ENCODE data around the gene PRUNE2. TPM values are rescaled to one million over a fixed set of nuclear protein-coding genes. Genes with fewer than 3 reads are reported as not detected.

PRUNE2 gene
- total RNA-seq, 1 donor from 2014 or later: 6.7 TPM

DNA sequence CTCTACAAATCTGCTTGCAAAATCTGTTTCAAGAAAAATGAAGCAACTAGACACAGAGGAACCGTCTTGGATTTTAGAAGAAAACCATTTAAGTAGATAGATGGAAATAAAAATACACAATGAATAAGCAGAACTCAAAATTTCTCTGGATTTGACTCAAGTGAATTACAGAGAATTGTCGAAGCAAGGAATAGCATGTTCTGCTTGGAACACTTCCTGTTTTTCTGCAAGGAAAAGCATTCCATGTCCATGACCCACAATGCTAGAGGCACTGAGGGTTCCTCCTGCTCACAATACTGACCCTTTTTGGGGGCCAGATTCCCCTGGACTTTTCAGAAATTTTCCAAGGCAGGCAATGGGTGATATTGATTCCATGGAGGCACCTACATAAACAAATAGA is 29.8 kb downstream of the PRUNE2 start:
- no peaks in the 10 kb centered on the region for H3K36me3 Mint-ChIP-seq (ENCODE audit: low read depth, unreplicated experiment)
- H3K9me3 Mint-ChIP-seq (ENCODE audit: unreplicated experiment): no peaks in the 10 kb centered on the region
- no peak overlapping the region for H3K27ac Mint-ChIP-seq (ENCODE audit: unreplicated experiment)
- H3K4me3 Mint-ChIP-seq (ENCODE audit: unreplicated experiment): no peak overlapping the region
- peaks cover 3% of the 10 kb centered on the region for H3K4me1 Mint-ChIP-seq (ENCODE audit: unreplicated experiment)
- H3K27me3 Mint-ChIP-seq (ENCODE audit: unreplicated experiment): no peaks in the 10 kb centered on the region
- DNase-seq (ENCODE audit: low spot score): no peak
- TF ChIP-seq, protein P1, sequence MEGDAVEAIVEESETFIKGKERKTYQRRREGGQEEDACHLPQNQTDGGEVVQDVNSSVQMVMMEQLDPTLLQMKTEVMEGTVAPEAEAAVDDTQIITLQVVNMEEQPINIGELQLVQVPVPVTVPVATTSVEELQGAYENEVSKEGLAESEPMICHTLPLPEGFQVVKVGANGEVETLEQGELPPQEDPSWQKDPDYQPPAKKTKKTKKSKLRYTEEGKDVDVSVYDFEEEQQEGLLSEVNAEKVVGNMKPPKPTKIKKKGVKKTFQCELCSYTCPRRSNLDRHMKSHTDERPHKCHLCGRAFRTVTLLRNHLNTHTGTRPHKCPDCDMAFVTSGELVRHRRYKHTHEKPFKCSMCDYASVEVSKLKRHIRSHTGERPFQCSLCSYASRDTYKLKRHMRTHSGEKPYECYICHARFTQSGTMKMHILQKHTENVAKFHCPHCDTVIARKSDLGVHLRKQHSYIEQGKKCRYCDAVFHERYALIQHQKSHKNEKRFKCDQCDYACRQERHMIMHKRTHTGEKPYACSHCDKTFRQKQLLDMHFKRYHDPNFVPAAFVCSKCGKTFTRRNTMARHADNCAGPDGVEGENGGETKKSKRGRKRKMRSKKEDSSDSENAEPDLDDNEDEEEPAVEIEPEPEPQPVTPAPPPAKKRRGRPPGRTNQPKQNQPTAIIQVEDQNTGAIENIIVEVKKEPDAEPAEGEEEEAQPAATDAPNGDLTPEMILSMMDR (IDR thresholded peaks at IDR 0.05; ENCODE audit: unreplicated experiment): no peak

DNA sequence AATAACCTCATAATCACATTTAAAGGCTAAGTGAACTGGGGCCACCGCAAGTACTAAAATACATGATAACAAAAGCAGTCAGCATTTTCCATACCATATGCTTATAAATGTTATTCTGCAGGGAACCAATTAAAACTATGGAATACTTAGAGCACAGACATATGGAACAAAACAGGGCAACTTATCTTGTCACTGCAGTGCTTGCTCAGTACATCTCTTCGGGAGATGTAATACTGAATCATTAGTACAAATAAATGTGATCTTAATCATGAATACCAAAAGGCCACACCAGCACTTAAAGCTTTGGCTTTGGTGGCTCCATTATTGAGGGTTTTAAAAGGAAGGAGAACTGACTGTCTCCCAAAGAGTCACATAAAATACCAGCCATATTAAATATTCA is 32.1 kb downstream of the PRUNE2 start:
- H3K4me3 Mint-ChIP-seq (ENCODE audit: unreplicated experiment): no peak overlapping the region
- peaks cover 1% of the 10 kb centered on the region for H3K27me3 Mint-ChIP-seq (ENCODE audit: unreplicated experiment)
- no peak overlapping the region for H3K27ac Mint-ChIP-seq (ENCODE audit: unreplicated experiment)

DNA sequence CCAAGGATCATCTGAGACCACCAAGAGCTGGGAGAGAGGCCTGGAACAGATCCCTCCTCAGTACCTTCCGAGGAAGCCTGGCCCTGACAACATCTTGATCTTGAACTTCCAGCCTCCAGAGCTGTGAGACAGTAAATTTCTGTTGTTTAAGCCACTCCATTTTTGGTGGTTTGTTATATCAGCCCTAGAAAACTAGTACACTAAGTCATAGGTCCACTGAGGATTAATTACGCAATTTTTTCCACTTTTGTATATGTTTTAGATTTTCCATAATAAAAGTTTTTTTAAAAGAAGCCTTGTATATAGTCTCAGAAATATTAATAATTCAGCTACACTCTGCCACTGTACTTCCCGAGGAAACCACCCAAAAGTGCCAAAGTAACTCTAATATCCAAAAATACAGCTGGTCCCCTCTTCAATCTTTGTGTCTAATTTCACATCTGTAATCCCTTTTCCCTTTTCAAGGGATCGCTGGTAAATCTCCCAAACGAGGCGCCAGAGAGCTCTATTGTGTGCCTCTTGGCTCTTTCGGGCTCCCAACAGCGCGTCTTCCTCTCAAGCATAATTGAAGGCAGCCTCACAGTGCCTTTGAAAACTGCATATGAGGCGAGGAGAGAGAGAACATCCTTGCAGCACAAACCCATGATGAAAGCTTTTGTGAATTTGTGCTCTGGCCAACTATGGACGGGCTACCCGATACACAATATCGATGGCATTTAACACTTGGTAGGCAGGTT is 32.7 kb downstream of the PRUNE2 start:
- DNase-seq (ENCODE audit: low spot score): peak; percentile 36
- TF ChIP-seq, protein P1 (IDR thresholded peaks at IDR 0.05; ENCODE audit: unreplicated experiment): no peak
- H3K27ac Mint-ChIP-seq (ENCODE audit: unreplicated experiment): peak overlapping the region; percentile 39
- no peaks in the 10 kb centered on the region for H3K9me3 Mint-ChIP-seq (ENCODE audit: unreplicated experiment)
- no peaks in the 10 kb centered on the region for H3K36me3 Mint-ChIP-seq (ENCODE audit: low read depth, unreplicated experiment)
- peaks cover 2% of the 10 kb centered on the region for H3K27me3 Mint-ChIP-seq (ENCODE audit: unreplicated experiment)
- H3K4me1 Mint-ChIP-seq (ENCODE audit: unreplicated experiment): peaks cover 3% of the 10 kb centered on the region
- no peak overlapping the region for H3K4me3 Mint-ChIP-seq (ENCODE audit: unreplicated experiment)

More for the DNA sequence above, 32.1 kb downstream of the PRUNE2 start:
- Mint-ChIP-seq H3K36me3 (ENCODE audit: low read depth, unreplicated experiment) (no peaks in the 10 kb centered on the region), H3K4me1 (ENCODE audit: unreplicated experiment) (peaks cover 3% of the 10 kb centered on the region), H3K9me3 (ENCODE audit: unreplicated experiment) (no peaks in the 10 kb centered on the region)
- DNase-seq (ENCODE audit: low spot score): no peak
- TF ChIP-seq, protein P1 (IDR thresholded peaks at IDR 0.05; ENCODE audit: unreplicated experiment): no peak

DNA sequence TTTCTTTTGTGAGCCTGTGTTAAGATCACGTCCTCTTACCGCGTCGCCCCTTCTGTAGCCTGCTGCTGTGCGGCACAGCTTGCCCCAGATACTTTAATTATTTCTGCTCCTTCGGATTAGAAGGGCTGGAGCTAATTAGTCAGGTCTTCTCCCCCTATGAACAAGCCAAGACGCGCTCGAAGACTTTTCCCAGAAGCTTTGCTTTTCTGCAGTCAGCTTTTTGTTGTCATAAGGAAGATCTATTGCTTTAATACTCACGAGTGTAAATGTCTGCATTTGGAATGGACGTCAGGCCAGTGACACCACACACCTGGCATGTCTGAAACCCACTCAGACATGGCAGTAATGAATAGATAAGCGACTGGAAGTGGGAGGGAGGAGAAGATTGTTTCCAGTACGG is 37.0 kb downstream of the PRUNE2 start:
- H3K36me3 Mint-ChIP-seq (ENCODE audit: low read depth, unreplicated experiment): no peaks in the 10 kb centered on the region
- no peak overlapping the region for H3K27ac Mint-ChIP-seq (ENCODE audit: unreplicated experiment)
- H3K27me3 Mint-ChIP-seq (ENCODE audit: unreplicated experiment): peaks cover 3% of the 10 kb centered on the region
- DNase-seq (ENCODE audit: low spot score): no peak
- no peaks in the 10 kb centered on the region for H3K9me3 Mint-ChIP-seq (ENCODE audit: unreplicated experiment)
- TF ChIP-seq, protein P1 (IDR thresholded peaks at IDR 0.05; ENCODE audit: unreplicated experiment): no peak
- H3K4me1 Mint-ChIP-seq (ENCODE audit: unreplicated experiment): peaks cover 4% of the 10 kb centered on the region
- H3K4me3 Mint-ChIP-seq (ENCODE audit: unreplicated experiment): no peak overlapping the region

DNA sequence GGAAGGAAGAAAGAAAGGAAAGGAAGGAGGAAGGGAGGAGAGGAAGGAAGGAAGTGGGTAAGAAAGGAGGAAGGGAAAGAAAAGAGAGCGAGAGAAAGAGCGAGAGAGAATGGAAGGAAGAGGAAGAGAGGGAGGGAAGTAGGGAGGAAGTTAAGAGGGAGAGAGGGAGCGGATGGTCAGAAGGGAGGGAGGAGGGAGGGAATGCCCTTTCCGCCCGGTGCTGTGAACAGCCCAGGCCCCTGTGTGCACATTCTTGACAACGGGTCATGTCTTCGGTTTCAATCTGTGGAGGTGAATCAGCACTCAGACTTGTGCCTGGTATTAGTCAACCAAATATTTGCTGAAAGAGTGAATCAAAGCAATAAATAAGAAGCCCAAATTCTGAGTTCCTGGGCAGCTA is 39.2 kb downstream of the PRUNE2 start:
- no peak for DNase-seq (ENCODE audit: low spot score)
- H3K4me3 Mint-ChIP-seq (ENCODE audit: unreplicated experiment): no peak overlapping the region
- H3K27ac Mint-ChIP-seq (ENCODE audit: unreplicated experiment): no peak overlapping the region
- TF ChIP-seq, protein P1 (IDR thresholded peaks at IDR 0.05; ENCODE audit: unreplicated experiment): no peak
- H3K9me3 Mint-ChIP-seq (ENCODE audit: unreplicated experiment): no peaks in the 10 kb centered on the region
- peaks cover 3% of the 10 kb centered on the region for H3K27me3 Mint-ChIP-seq (ENCODE audit: unreplicated experiment)
- peaks cover 4% of the 10 kb centered on the region for H3K4me1 Mint-ChIP-seq (ENCODE audit: unreplicated experiment)
- no peaks in the 10 kb centered on the region for H3K36me3 Mint-ChIP-seq (ENCODE audit: low read depth, unreplicated experiment)
